Cardiac fibroblast (primary cell): ENCODE results near the gene MAPK14.

Source experiments
- DNase-seq, 2 donors: peaks; one replicate each; pipeline versions ENCODE4 v3.0.0 to v3.0.0-alpha.2; 2010; ENCODE audit warnings: low read depth in 2 of 2
- H3K4me3 ChIP-seq, 2 donors: replicated peaks in 1 of 2; 1 replicate in 1 of 2; 2 replicates in 1 of 2; pipeline ENCODE4 v1.5.1; 2011; ENCODE audit warnings: low read depth in 2 of 2, low read length in 2 of 2, mild to moderate bottlenecking in 2 of 2, moderate library complexity in 1 of 2
- TF ChIP-seq, protein P1 (sequence below): IDR thresholded peaks from one replicate; pipeline ENCODE4 v1.5.1; 2011; ENCODE audit warnings: low read depth, mild to moderate bottlenecking, low read length, inconsistent platforms

MAPK14 gene

DNA sequence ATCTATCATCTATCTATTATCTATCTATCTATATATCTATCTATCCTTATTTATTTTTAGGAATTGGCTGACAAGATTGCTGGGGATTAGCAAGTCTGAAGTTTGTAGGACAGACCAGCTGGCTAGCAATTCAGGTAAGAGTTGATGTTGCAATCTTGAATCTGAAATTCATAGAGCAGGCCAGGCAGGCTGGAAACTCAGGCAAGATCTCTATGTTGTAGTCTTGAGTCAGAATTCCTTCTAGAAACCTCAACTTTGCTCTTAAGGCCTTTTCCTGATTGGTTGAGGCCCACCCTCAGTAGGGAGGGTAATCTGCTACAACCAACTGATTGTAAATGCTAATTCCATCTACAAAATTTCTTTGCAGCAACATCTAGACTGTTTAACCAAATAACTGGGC is 121.9 kb downstream of the MAPK14 start:
- no peak overlapping the region for H3K4me3 ChIP-seq
- DNase-seq: no peak
- TF ChIP-seq, protein P1, sequence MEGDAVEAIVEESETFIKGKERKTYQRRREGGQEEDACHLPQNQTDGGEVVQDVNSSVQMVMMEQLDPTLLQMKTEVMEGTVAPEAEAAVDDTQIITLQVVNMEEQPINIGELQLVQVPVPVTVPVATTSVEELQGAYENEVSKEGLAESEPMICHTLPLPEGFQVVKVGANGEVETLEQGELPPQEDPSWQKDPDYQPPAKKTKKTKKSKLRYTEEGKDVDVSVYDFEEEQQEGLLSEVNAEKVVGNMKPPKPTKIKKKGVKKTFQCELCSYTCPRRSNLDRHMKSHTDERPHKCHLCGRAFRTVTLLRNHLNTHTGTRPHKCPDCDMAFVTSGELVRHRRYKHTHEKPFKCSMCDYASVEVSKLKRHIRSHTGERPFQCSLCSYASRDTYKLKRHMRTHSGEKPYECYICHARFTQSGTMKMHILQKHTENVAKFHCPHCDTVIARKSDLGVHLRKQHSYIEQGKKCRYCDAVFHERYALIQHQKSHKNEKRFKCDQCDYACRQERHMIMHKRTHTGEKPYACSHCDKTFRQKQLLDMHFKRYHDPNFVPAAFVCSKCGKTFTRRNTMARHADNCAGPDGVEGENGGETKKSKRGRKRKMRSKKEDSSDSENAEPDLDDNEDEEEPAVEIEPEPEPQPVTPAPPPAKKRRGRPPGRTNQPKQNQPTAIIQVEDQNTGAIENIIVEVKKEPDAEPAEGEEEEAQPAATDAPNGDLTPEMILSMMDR: no peak

DNA sequence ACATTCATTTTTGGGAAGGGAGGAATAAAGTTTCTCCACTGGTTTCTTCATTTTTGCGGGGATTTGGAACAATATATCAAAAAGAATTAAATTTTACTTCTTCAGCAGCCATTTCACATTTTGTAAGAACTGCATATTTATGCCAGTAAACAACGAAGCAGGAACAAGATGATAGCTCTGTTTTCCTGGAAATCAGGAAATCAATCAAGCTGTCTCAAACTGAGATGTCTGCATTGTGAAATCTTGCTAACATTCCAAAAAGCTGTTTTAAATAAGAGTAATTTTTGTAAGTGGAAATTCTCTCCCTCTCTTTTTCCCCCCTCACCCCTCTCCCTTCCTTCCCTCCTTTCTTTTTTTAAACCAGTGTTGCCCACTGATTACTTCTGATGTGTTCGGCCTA is 122.7 kb downstream of the MAPK14 start:
- TF ChIP-seq, protein P1: no peak
- no peak for DNase-seq
- no peak overlapping the region for H3K4me3 ChIP-seq

DNA sequence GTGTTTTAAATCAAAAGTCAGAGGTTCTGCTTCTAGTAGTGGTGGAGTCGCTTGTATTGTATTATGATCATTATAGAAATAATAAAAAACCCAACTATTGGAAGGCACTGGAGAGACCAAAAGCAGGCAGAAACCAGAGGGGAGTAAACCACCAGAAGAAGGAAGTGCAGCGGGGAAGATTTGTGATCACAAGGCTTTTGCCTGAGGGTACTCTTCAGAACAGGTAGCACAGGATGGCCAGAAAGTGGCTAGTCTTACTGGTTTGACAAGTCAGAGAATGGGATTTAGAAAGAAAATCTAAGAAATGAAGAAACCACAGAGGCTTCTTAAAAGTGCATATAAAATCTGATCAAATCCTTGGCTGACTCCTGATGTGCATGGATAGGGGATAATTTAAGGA is 126.7 kb downstream of the MAPK14 start:
- TF ChIP-seq, protein P1: no peak
- DNase-seq: no peak
- no peak overlapping the region for H3K4me3 ChIP-seq

DNA sequence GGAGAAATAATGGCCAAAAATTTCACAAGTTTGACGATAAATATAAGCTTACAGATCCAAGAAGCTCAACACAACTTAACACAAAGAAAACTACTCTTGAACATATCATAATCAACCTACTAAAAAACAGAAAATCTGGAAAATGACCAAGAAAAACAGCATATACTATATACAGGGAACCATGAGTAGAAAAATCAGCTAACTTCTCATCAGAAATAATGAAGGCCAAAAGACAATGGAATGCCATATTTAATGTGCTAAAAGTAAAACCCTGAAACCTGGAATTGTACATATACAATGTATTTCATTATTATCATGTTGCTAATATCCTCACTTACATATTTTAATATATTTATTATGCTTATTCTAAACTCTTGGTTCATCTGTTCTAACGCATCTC is 128.1 kb downstream of the MAPK14 start:
- TF ChIP-seq, protein P1: no peak
- no peak overlapping the region for H3K4me3 ChIP-seq
- DNase-seq: no peak

DNA sequence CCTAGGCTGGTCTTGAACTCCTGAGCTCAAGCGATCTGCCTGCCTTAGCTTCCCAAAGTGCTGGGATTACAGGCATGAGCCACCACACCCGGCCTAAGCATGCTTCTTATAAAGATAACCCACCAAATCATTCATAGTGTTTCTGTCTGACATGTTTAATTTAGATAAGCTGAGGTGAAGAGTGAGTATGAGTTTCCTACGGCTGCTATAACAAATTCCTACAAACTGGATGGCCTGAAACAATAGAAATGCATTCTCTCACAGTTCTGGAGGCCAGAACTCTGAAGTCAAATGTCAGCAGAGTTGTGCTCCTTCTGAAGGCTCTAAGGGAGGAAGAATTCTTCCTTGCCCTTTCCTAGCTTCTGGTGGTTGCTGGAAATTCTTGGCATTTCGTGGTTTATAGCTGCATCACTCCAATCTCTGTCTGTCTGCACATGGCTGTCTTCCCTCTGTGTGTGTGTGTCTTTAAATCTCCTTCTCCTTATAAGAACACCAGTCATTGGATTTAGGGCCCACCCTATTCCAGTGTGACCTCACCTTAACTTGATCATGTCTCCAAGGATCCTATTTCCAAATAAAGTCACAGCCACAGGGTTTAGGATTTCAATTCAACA is 132.6 kb downstream of the MAPK14 start:
- TF ChIP-seq, protein P1: no peak
- no peak overlapping the region for H3K4me3 ChIP-seq
- peak; percentile 21 to 52 for DNase-seq
